GM19025 (cell line): Measurements from ENCODE around the gene PRSS50.
A peak's percentile ranks its signal among the peaks of the same experiment; 100 is the strongest.
"Not testable (repeated sequence)": the region's sequence is repeated elsewhere in the genome, so short reads cannot be mapped to it uniquely, and the experiment has no call there.

Experiments
- ATAC-seq: cut with Tn5 transposase; IDR thresholded peaks from one replicate; pipeline ENCODE4 v1.9.1; 2021; ENCODE audit warnings: mild to moderate bottlenecking, low read depth, moderate library complexity; ENCODE audit not compliant: unreplicated experiment

PRSS50 gene

DNA sequence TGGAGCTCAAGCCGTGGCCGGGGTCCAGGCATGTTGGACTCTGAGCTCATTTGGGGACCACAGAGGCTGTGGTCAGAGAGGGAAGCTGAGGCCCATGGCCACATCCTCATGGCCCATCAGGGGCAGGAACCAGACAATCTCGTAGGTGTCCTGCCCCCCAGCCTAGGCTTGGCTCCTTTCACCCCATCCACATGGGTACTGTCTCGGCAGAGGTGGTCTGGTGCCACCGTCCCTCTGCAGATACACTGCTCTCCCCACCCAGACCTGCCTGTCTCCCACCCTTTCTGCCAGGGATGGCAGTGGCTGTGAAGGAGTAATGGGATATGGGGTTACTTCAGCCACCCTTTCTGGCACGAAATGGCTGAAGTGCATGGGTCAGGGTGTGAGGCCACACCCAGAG is 7.9 kb downstream of the PRSS50 start:
- ATAC-seq: no peak

- ATAC-seq: no peak
Measured at GRCh38 chr3:46709157-46709654, 8.5 kb downstream of the PRSS50 start.

- no peak for ATAC-seq
Measured at GRCh38 chr3:46708401-46709156, 9.1 kb downstream of the PRSS50 start.

- no peak for ATAC-seq
Measured at GRCh38 chr3:46707601-46708011, 10.1 kb downstream of the PRSS50 start.

- ATAC-seq: no peak
Measured at GRCh38 chr3:46706771-46707582, 10.7 kb downstream of the PRSS50 start.

GRCh38 chr3:46705751-46706552 is 11.7 kb downstream of the PRSS50 start:
- ATAC-seq: no peak

DNA sequence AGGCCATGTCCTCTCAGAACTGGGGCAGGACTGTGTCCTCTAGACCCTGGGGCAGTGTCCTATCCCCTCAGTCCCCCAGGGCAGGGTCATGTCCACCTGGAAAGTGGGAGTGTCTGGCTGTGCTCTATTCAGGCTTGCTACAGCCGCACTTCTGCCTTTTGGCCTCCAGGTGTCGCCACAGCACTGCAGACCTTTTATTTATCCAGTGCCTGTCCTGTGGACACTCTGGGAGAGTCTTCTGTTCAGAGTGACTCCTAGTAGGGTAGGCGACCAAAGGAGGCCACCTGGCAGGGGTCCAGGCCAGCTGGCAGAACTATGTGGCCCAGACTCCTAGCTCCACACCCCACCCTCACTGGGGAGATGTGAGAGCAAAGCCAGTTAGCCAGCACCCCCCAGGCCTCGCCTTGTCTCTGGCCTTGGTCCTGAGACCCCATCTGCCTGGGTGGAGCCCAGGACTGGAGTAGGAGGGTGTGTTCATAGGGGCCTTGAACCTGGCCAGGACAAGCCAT is 12.6 kb downstream of the PRSS50 start:
- peak; percentile 73 for ATAC-seq

GRCh38 chr3:46704346-46704745 is 13.3 kb downstream of the PRSS50 start:
- not testable (repeated sequence) for ATAC-seq

DNA sequence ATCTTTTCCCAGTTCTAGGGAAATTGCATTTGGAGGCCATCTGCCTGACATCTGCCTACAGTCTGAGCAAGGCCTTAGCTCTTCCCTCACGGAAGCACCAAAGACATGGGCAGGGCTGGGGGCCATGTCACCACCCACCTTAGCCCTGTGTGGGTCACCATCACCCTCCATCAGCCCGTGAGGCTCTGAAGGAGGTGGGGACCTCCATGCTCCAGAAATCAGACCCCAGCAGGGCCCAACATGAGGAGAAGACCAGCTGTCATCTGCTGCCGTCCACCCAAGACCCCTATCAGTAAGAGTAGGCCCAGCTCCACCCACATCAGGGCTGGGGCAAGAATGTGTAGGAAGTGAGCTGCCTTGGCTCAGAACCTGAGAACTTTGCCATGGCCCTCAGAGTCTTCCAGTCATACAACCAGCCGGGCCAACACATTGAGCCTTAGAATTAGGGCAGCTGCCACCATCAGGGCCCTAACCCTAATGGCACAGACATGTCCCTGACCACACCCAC is 14.6 kb downstream of the PRSS50 start:
- no peak for ATAC-seq

- ATAC-seq: no peak
Measured at GRCh38 chr3:46702246-46703012, 15.2 kb downstream of the PRSS50 start.

- ATAC-seq: no peak
Measured at GRCh38 chr3:46701181-46701939, 16.3 kb downstream of the PRSS50 start, which contains the start of gene TMIE. TSS of gene TMIE (plus strand) at chr3:46701392. CDS start at chr3:46701488, 96 bp downstream.

DNA sequence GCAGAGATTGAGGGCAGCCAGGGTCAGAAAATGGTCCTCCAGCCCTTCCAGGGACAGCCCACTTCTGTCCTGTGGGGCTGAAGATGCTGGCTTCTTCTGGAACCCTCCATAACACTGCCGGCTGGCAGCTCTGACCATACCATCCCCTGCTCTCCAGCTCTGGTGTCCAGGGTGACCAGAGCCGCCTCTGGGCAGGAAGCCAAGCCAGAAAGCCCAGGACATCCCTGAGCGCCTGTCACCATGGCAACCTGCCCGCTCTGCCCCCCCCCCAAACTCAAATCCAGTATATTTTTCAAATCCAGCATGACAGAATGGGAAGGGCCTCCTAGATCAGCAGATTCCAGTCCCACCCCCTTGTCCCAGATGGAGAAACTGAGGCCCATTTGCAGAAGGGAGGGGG is 16.9 kb downstream of the PRSS50 start:
- no peak for ATAC-seq

GRCh38 chr3:46699676-46700523 is 17.8 kb downstream of the PRSS50 start:
- no peak for ATAC-seq

- no peak for ATAC-seq
Measured at GRCh38 chr3:46695962-46696894, 21.4 kb downstream of the PRSS50 start.

GRCh38 chr3:46695177-46695961 is 22.3 kb downstream of the PRSS50 start:
- ATAC-seq: no peak

- no peak for ATAC-seq
Measured at GRCh38 chr3:46694520-46694919, 23.1 kb downstream of the PRSS50 start.
